Right lobe of liver (tissue), 6 donors: Measurements from ENCODE around the gene P3R3URF. TPM values are rescaled to one million over a fixed set of nuclear protein-coding genes. Genes with fewer than 3 reads are reported as not detected.

ENCODE experiments used
- ATAC-seq, 4 donors: fragments of 200-7000 bp; cut with Tn5 transposase; one replicate each; pipeline ENCODE4 v1.9.1; 2020; ENCODE audit warnings: mild to moderate bottlenecking in 4 of 4, moderate library complexity in 4 of 4
- DNase-seq, 3 donors: peaks; one replicate each; pipeline ENCODE4 v3.0.0-alpha.2; 2020
- H3K27ac ChIP-seq, 3 donors: fragments of 200-600 bp; one replicate each; pipeline ENCODE4 v1.8.0; 2022
- H3K27me3 ChIP-seq, 2 donors: fragments of 200-600 bp; one replicate each; pipeline ENCODE4 v1.8.0; 2022
- H3K36me3 ChIP-seq, 4 donors: fragments of 200-600 bp; sonication (generic) in 1 of 4; one replicate each; pipeline versions ENCODE4 v1.5.1 to v1.8.0; 2017 to 2022; ENCODE audit warnings: control low read depth in 1 of 4
- H3K4me1 ChIP-seq, 4 donors: fragments of 200-600 bp; sonication (generic) in 1 of 4; one replicate each; pipeline versions ENCODE4 v1.5.1 to v1.8.0; 2017 to 2022; ENCODE audit warnings: control low read depth in 1 of 4
- H3K4me3 ChIP-seq, 3 donors: fragments of 200-600 bp; one replicate each; pipeline ENCODE4 v1.8.0; 2022
- H3K9me3 ChIP-seq, 4 donors: fragments of 200-600 bp; sonication (generic) in 1 of 4; one replicate each; pipeline versions ENCODE4 v1.5.1 to v1.8.0; 2017 to 2022; ENCODE audit warnings: control low read depth in 1 of 4
- CTCF ChIP-seq, 4 donors: fragments of 200-600 bp in 3 of 4; fragments of 450-650 bp in 1 of 4; IDR thresholded peaks; one replicate each; pipeline versions ENCODE4 v1.5.1 to v1.8.0; 2016 to 2022; ENCODE audit warnings: antibody characterized with exemption in 4 of 4, mild to moderate bottlenecking in 2 of 4
- POLR2A ChIP-seq: fragments of 450-650 bp; IDR thresholded peaks from one replicate; pipeline ENCODE4 v1.6.1; 2017; ENCODE audit warnings: antibody characterized with exemption, mild to moderate bottlenecking
- WGBS: methylation state at CpG from one replicate; pipeline ENCODE4 v1.1.6; 2018; ENCODE audit warnings: low coverage, low lambda C conversion rate; ENCODE audit not compliant: insufficient coverage; ENCODE audit errors: missing lambda C conversion rate; 5-methylcytosine and 5-hydroxymethylcytosine counted together
- intact Hi-C, 2 donors: fragments of 100-400 bp; cut with DNase I; formaldehyde crosslinking; loops; one replicate each; pipeline versions ENCODE4 v1.11.2 to v1.14.1; 2022
- small RNA-seq, 2 experiments: library from RNA; depleted of rRNA; stranded (forward); fragments of <200 nt; gene quantifications; one replicate each; pipeline ENCODE3, GENCODE V24; 2016
- total RNA-seq, 6 experiments: library from RNA; depleted of rRNA in 2 of 6; stranded (reverse); fragments of >200 nt in 2 of 6; fragmentation: NEBNext Ultra II Directional in 3 of 6; extraction: Animal tissue kit (Norgen Biotek cat#: 25700) in 3 of 6; gene quantifications; one replicate each; pipeline versions ENCODE4 v1.1.0 to v1.2.4, GENCODE V29; 2016 to 2023
- donor health status: DM: no; HTN: yes; CAD: no.
- donor health status: DM: no; HTN: no; CAD: no.
- donor health status: DM: no; HTN: no; CAD: no.
- donor health status: DM: no; HTN: yes; CAD: no.
- donor health status: DM: no; HTN: yes; CAD: no.

The P3R3URF gene
- total RNA-seq, 6 experiments from 2014 or later, result not detected

GRCh38 chr1:46128344-46128743 is 47.9 kb downstream of the P3R3URF start:
- Histone ChIP-seq H3K36me3 (no peaks in the 10 kb centered on the region), H3K4me1 (no peaks in the 10 kb centered on the region), H3K4me3 (no peak overlapping the region), H3K9me3 (no peaks in the 10 kb centered on the region), H3K27ac (no peak overlapping the region), H3K27me3 (peaks cover 0 to 21% of the 10 kb centered on the region in 2 donors)
- DNase-seq, result no peak
- TF ChIP-seq CTCF (IDR thresholded peaks at IDR 0.05) (no peak), POLR2A (no peak)
- no peak for ATAC-seq
- intact Hi-C loops, result no loop called here
- WGBS, result 87% methylated on average over 3 of the region's 3 CpGs

Small RNAs within 50 kb of the gene (small RNA-seq; reads per million reads assigned to genes)
- 0 reads per million in 2 experiments for gene AL672043.1

Other genes with a start within 250 kb of the P3R3URF start
- gene PIK3R3, start 43.9 kb downstream of the P3R3URF start, total RNA-seq, result 1 to 10 TPM; 2.0 to 4.3 (median 2.8) TPM
- 1 to 10 TPM; 2.6 to 6.3 (median 3.6) TPM for gene TSPAN1, start 1.4 kb downstream of the P3R3URF start, total RNA-seq
- gene POMGNT1, start 21.9 kb upstream of the P3R3URF start, total RNA-seq, result 10 to 100 TPM; 26.9 to 47.4 (median 38.8) TPM
- 1 to 10 TPM in 1 of 6 experiments, under 1 TPM in 5; 0.17 to 1.4 (median 0.31) TPM for gene LURAP1, start 26.8 kb upstream of the P3R3URF start, total RNA-seq
- 1 to 10 TPM in 1 of 6 experiments, under 1 TPM in 5; 0.27 to 2.5 (median 0.70) TPM for gene RAD54L, start 71.3 kb upstream of the P3R3URF start, total RNA-seq
- 10 to 100 TPM; 24.4 to 37.0 (median 29.0) TPM for gene LRRC41, start 127.1 kb upstream of the P3R3URF start, total RNA-seq
- 100 to 1,000 TPM in 2 of 6 experiments, 10 to 100 TPM in 4; 71.6 to 244 (median 90.4) TPM for gene UQCRH, start 127.2 kb upstream of the P3R3URF start, total RNA-seq
- 10 to 100 TPM in 5 of 6 experiments, 1 to 10 TPM in 1; 8.5 to 13.0 (median 12.2) TPM for gene NSUN4, start 164.3 kb upstream of the P3R3URF start, total RNA-seq
- 10 to 100 TPM; 26.6 to 48.7 (median 33.5) TPM for gene FAAH, start 217.8 kb upstream of the P3R3URF start, total RNA-seq